ENCODE measurements around the gene NPAT.
"Not testable (repeated sequence)": the region's sequence is repeated elsewhere in the genome, so short reads cannot be mapped to it uniquely, and the experiment has no call there.

The NPAT gene

GRCh38 chr11:108148556-108148955 lies 73.9 kb downstream of the NPAT start:
- no peak for DNase-seq (ENCODE audit: low spot score)

- no peak for DNase-seq (ENCODE audit: low spot score)
Measured at GRCh38 chr11:108147150-108147549, 75.3 kb downstream of the NPAT start.

GRCh38 chr11:108144615-108145014 lies 77.8 kb downstream of the NPAT start:
- no peak for DNase-seq (ENCODE audit: low spot score)

- DNase-seq (ENCODE audit: low spot score), result no peak
Measured at GRCh38 chr11:108142304-108142703, 80.1 kb downstream of the NPAT start.

- DNase-seq (ENCODE audit: low spot score), result no peak
Measured at GRCh38 chr11:108137212-108137611, 85.2 kb downstream of the NPAT start.

- DNase-seq (ENCODE audit: low spot score), result no peak
Measured at GRCh38 chr11:108135845-108136544, 86.4 kb downstream of the NPAT start.

GRCh38 chr11:108132993-108133538 lies 89.4 kb downstream of the NPAT start:
- not testable (repeated sequence) for DNase-seq (ENCODE audit: low spot score)

GRCh38 chr11:108131993-108132392 lies 90.4 kb downstream of the NPAT start:
- DNase-seq (ENCODE audit: low spot score), result no peak

GRCh38 chr11:108128772-108129171 lies 93.7 kb downstream of the NPAT start:
- DNase-seq (ENCODE audit: low spot score), result no peak

GRCh38 chr11:108125096-108125495 lies 97.3 kb downstream of the NPAT start:
- DNase-seq (ENCODE audit: low spot score), result no peak

- no peak for DNase-seq (ENCODE audit: low spot score)
Measured at GRCh38 chr11:108122166-108122628, 100.2 kb downstream of the NPAT start.

GRCh38 chr11:108121274-108122155 lies 100.9 kb downstream of the NPAT start, which contains the start of gene ACAT1:
ACAT1 (plus strand) TSS chr11:108121567; CDS start chr11:108121607, 40 bp downstream.
- DNase-seq (ENCODE audit: low spot score), result peak; percentile 64

- DNase-seq (ENCODE audit: low spot score), result not testable (repeated sequence)
Measured at GRCh38 chr11:108120936-108121273, 101.5 kb downstream of the NPAT start.

GRCh38 chr11:108117746-108118371 lies 104.6 kb downstream of the NPAT start:
- DNase-seq (ENCODE audit: low spot score), result peak; percentile 66

GRCh38 chr11:108115500-108116140 lies 106.8 kb downstream of the NPAT start:
- no peak for DNase-seq (ENCODE audit: low spot score)

GRCh38 chr11:108112057-108112456 lies 110.4 kb downstream of the NPAT start:
- no peak for DNase-seq (ENCODE audit: low spot score)

- DNase-seq (ENCODE audit: low spot score), result no peak
Measured at GRCh38 chr11:108111126-108111525, 111.3 kb downstream of the NPAT start.

Data from COLO829 (cell line).